CD4-positive, alpha-beta T cell treated with Interleukin-1 beta for 1 hour (primary cell): Measurements from ENCODE around the gene CXorf65.

Source experiments
- DNase-seq, 2 donors: peaks; one replicate each; pipeline ENCODE4 v3.0.0-alpha.2; 2020 to 2022

CXorf65 gene

DNA sequence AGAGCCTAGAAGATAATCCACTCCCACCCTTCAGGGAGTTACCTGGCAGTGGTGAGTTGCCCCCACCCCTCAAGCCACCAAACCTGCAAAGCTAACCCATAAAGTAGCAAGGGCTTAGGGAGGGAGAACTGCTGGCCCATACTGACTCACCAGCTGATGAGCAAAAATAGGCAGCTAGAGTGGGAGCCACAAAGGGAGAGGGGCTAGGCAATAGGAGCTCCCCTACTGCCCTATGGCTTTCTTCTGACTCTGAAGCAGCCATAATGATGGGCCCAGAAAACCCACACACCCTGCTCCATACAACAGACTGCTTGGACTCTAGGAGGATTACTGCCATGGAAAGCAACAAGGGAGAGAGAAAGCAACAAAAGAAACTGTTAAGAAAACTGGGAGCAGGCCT, 46.4 kb downstream of the CXorf65 start:
- DNase-seq, result no peak

- DNase-seq, result no peak
These were observed 48.6 kb downstream of the CXorf65 start for GRCh38 chrX:71057848-71058530.

DNA sequence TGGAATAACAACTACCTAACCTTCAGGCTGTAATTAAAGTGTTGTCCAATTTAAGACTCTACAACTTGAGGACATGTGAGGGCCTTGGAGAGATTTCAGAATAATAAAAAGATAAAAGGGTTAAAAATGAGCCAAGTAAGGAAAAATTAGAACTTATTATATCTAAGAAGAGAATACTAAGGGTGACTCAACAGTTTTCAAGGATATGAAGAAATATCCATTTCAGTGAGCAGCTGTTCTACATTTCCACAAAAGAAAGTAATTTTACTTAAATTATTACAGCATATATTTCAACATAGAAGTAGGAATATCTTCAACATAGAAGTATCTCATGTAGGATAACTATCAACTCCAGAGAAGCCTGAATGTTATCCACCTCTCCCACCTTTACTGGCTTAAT, 49.7 kb downstream of the CXorf65 start:
- no peak for DNase-seq
